Glomerular visceral epithelial cell (primary cell): ENCODE data around the gene WWOX.

Experiments
- DNase-seq: peaks from one replicate; pipeline ENCODE4 v3.0.0-alpha.2; 2016; ENCODE audit errors: extremely low spot score

Gene WWOX

GRCh38 chr16:79097771-79098170 lies 998.3 kb downstream of the WWOX start:
- no peak for DNase-seq

- DNase-seq, result no peak
These were observed 999.5 kb downstream of the WWOX start for GRCh38 chr16:79098907-79099306.

- no peak for DNase-seq
These were observed 1000.3 kb downstream of the WWOX start for GRCh38 chr16:79099716-79100115.

- DNase-seq, result no peak
These were observed 1001.0 kb downstream of the WWOX start for GRCh38 chr16:79100447-79100846.

- no peak for DNase-seq
These were observed 1002.0 kb downstream of the WWOX start for GRCh38 chr16:79101491-79101890.

- no peak for DNase-seq
These were observed 1005.1 kb downstream of the WWOX start for GRCh38 chr16:79104567-79104966.

GRCh38 chr16:79107301-79107700 lies 1007.8 kb downstream of the WWOX start:
- DNase-seq, result no peak

GRCh38 chr16:79109771-79110170 lies 1010.3 kb downstream of the WWOX start:
- DNase-seq, result no peak

- no peak for DNase-seq
These were observed 1010.8 kb downstream of the WWOX start for GRCh38 chr16:79110242-79110641.

GRCh38 chr16:79110953-79111352 lies 1011.5 kb downstream of the WWOX start:
- no peak for DNase-seq

- no peak for DNase-seq
These were observed 1013.0 kb downstream of the WWOX start for GRCh38 chr16:79112462-79112861.

GRCh38 chr16:79113826-79114225 lies 1014.4 kb downstream of the WWOX start:
- no peak for DNase-seq

- DNase-seq, result no peak
These were observed 1015.3 kb downstream of the WWOX start for GRCh38 chr16:79114759-79115158.

GRCh38 chr16:79121906-79122305 lies 1022.5 kb downstream of the WWOX start:
- DNase-seq, result no peak

- DNase-seq, result no peak
These were observed 1022.9 kb downstream of the WWOX start for GRCh38 chr16:79122343-79122742.

- no peak for DNase-seq
These were observed 1024.7 kb downstream of the WWOX start for GRCh38 chr16:79124016-79124756.

- DNase-seq, result no peak
These were observed 1028.3 kb downstream of the WWOX start for GRCh38 chr16:79127766-79128165.

- DNase-seq, result no peak
These were observed 1029.3 kb downstream of the WWOX start for GRCh38 chr16:79128706-79129105.

GRCh38 chr16:79130616-79131015 lies 1031.2 kb downstream of the WWOX start:
- DNase-seq, result no peak

GRCh38 chr16:79131321-79132075 lies 1032.0 kb downstream of the WWOX start:
- DNase-seq, result no peak

GRCh38 chr16:79132701-79133100 lies 1033.2 kb downstream of the WWOX start:
- DNase-seq, result no peak

GRCh38 chr16:79134300-79134699 lies 1034.8 kb downstream of the WWOX start:
- no peak for DNase-seq

GRCh38 chr16:79136955-79137354 lies 1037.5 kb downstream of the WWOX start:
- DNase-seq, result no peak
